ENCODE data around the gene ERC1. TPM values are rescaled to one million over a fixed set of nuclear protein-coding genes. Genes with fewer than 3 reads are reported as not detected.

Gene ERC1
- total and polyA plus RNA-seq, 9 of the 15 experiments (the other 6 are each of a cell fraction or from before 2014, with no cell fraction given): 0.74 to 11.8 (median 4.8) TPM

DNA sequence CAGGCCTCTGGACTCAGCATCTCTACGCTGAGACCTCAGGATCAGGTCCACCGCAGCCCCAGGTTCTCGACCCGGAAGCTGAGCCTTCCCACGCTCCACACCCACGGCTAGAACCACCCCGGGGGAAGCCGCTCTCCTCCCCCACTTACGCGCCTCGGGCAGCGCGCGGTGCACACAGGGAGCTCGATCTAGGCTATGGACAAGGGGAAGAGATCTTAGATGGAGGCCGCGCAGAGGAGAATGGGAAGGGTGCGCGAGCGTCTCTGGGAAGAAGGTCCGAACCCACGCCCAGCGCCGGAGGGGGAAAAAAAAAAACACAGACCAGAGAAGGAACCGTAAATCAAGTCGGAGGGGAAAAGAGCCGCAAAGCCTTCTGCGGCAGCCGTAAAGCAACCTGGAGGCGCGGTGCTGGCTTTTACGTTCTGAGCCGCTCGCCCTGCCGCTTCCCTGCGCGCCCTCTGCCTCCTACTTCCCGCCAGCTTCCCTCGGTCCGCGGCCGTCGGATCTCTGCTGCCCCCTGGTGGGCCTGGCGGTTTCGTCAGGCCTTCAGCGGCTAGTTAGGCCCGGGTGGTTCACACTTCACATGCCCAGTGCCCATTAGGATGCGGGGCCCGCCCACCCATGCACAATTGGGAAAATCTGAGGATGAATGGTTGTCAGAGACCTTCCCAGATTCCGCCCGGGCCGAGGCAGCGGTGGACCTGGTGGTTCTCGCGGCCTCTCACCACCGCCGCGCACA lies 41.4 kb upstream of the ERC1 start, which contains the start of gene RAD52 (continued):
- TF ChIP-seq ZNF766 (CRISPR knock-in tag; conservative IDR thresholded peaks at IDR 0.05): peak; percentile 62; the same call in 1 of the 2 replicates
- peak; percentile 99 for TF ChIP-seq ZNF384 (IDR thresholded peaks at IDR 0.05; ENCODE audit: low read depth, low read length)
- TF ChIP-seq HDAC8 (tag; IDR thresholded peaks at IDR 0.05): no peak
- TF ChIP-seq, protein P1, sequence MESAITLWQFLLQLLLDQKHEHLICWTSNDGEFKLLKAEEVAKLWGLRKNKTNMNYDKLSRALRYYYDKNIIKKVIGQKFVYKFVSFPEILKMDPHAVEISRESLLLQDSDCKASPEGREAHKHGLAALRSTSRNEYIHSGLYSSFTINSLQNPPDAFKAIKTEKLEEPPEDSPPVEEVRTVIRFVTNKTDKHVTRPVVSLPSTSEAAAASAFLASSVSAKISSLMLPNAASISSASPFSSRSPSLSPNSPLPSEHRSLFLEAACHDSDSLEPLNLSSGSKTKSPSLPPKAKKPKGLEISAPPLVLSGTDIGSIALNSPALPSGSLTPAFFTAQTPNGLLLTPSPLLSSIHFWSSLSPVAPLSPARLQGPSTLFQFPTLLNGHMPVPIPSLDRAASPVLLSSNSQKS (CRISPR knock-in tag; IDR thresholded peaks at IDR 0.05): no peak
- TF ChIP-seq, protein P2, sequence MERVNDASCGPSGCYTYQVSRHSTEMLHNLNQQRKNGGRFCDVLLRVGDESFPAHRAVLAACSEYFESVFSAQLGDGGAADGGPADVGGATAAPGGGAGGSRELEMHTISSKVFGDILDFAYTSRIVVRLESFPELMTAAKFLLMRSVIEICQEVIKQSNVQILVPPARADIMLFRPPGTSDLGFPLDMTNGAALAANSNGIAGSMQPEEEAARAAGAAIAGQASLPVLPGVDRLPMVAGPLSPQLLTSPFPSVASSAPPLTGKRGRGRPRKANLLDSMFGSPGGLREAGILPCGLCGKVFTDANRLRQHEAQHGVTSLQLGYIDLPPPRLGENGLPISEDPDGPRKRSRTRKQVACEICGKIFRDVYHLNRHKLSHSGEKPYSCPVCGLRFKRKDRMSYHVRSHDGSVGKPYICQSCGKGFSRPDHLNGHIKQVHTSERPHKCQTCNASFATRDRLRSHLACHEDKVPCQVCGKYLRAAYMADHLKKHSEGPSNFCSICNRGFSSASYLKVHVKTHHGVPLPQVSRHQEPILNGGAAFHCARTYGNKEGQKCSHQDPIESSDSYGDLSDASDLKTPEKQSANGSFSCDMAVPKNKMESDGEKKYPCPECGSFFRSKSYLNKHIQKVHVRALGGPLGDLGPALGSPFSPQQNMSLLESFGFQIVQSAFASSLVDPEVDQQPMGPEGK (CRISPR knock-in tag; IDR thresholded peaks at IDR 0.05; ENCODE audit: borderline replicate concordance): no peak
- no peak for TF ChIP-seq XRCC5 (IDR thresholded peaks at IDR 0.05; ENCODE audit: low read depth, low read length)
- 0 out of 2 replicates have a peak, but pooled peaks have one; percentile 37 for TF ChIP-seq DIDO1 (tag; IDR thresholded peaks at IDR 0.05; ENCODE audit: low read depth)
- no peak for TF ChIP-seq TOE1 (IDR thresholded peaks at IDR 0.05; ENCODE audit: borderline replicate concordance)
- TF ChIP-seq TOE1 (CRISPR knock-in tag; IDR thresholded peaks at IDR 0.05; ENCODE audit: borderline replicate concordance, low read depth): no peak
- no peak for TF ChIP-seq ZNF431 (CRISPR knock-in tag; IDR thresholded peaks at IDR 0.05)
- TF ChIP-seq KAT8 (IDR thresholded peaks at IDR 0.05; ENCODE audit: low read depth): no peak
- TF ChIP-seq REST (IDR thresholded peaks at IDR 0.05; ENCODE audit: borderline replicate concordance): peak; percentile 77
- TF ChIP-seq REST (CRISPR knock-in tag; IDR thresholded peaks at IDR 0.05; ENCODE audit: low read depth): peak; percentile 46; the same call in 1 of the 2 replicates
- no peak for TF ChIP-seq RCOR1 (IDR thresholded peaks at IDR 0.05; ENCODE audit: borderline replicate concordance in 1 of 2, low read depth in 2 of 2, low read length in 2 of 2)
- TF ChIP-seq FOSL1 (tag; conservative IDR thresholded peaks at IDR 0.05): peak; percentile 7; the same call in 1 of the 2 replicates

Data from K562 (cell line).